Neural cell (in vitro differentiated cells): ENCODE data around the gene YPEL5.

ENCODE experiments used
- CTCF ChIP-seq: fragments of 450-650 bp; IDR thresholded peaks from 2 replicates; pipeline ENCODE4 v1.5.1; 2014; ENCODE audit warnings: antibody characterized with exemption, mild to moderate bottlenecking, moderate library complexity; ENCODE audit not compliant: poor library complexity, severe bottlenecking
- EZH2 ChIP-seq: fragments of 200-600, 300-800 bp; shearing (Covaris generic), sonication (generic); IDR thresholded peaks from 2 replicates; pipeline ENCODE4 v1.6.1; 2014; ENCODE audit warnings: antibody characterized with exemption, low read length, borderline replicate concordance, mild to moderate bottlenecking; ENCODE audit not compliant: insufficient read depth, poor library complexity, severe bottlenecking
- POLR2AphosphoS5 ChIP-seq: IDR thresholded peaks from 2 replicates; pipeline ENCODE4 v1.6.1; 2012

GRCh38 chr2:30115141-30115980, 31.4 kb upstream of the YPEL5 start:
- TF ChIP-seq CTCF (peak; percentile 92), POLR2AphosphoS5 (no peak), EZH2 (no peak)
